Tibial nerve (tissue), 4 donors: ENCODE measurements around the gene NEB. TPM values are rescaled to one million over a fixed set of nuclear protein-coding genes. Genes with fewer than 3 reads are reported as not detected.

Experiments used
- DNase-seq, 2 donors: peaks; one replicate each; pipeline ENCODE4 v3.0.0-alpha.2; 2019; ENCODE audit warnings: low spot score in 2 of 2
- H3K27ac ChIP-seq, 4 donors: fragments of 200-600 bp; sonication (generic) in 3 of 4; one replicate each; pipeline ENCODE4 v1.5.1; 2017 to 2019; ENCODE audit warnings: mild to moderate bottlenecking in 1 of 4
- H3K27me3 ChIP-seq, 2 donors: fragments of 200-600 bp; sonication (generic) in 1 of 2; one replicate each; pipeline versions ENCODE4 v1.5.1 to v1.6.0; 2017 to 2019
- H3K36me3 ChIP-seq, 3 donors: fragments of 200-600 bp; sonication (generic); one replicate each; pipeline ENCODE4 v1.5.1; 2018 to 2019
- H3K4me1 ChIP-seq, 4 donors: fragments of 200-600 bp; sonication (generic) in 3 of 4; one replicate each; pipeline ENCODE4 v1.5.1; 2017 to 2019
- H3K4me3 ChIP-seq, 4 donors: fragments of 200-600 bp; sonication (generic) in 3 of 4; one replicate each; pipeline ENCODE4 v1.5.1; 2017 to 2019; ENCODE audit warnings: mild to moderate bottlenecking in 1 of 4, moderate library complexity in 1 of 4
- H3K9me3 ChIP-seq, 4 donors: fragments of 200-600 bp; sonication (generic) in 3 of 4; one replicate each; pipeline ENCODE4 v1.5.1; 2017 to 2019
- EP300 ChIP-seq, 2 donors: sonication (generic); formaldehyde crosslinking; IDR thresholded peaks; one replicate each; pipeline ENCODE4 v1.6.1; 2017; ENCODE audit warnings: antibody characterized with exemption in 2 of 2, mild to moderate bottlenecking in 1 of 2
- POLR2A ChIP-seq, 2 donors: fragments of 450-650 bp; IDR thresholded peaks; one replicate each; pipeline ENCODE4 v1.6.1; 2017; ENCODE audit warnings: antibody characterized with exemption in 2 of 2, mild to moderate bottlenecking in 2 of 2, moderate library complexity in 2 of 2
- WGBS, 2 donors: methylation state at CpG; one replicate each; pipeline ENCODE4 v1.1.5; 2018; 5-methylcytosine and 5-hydroxymethylcytosine counted together
- total RNA-seq, 4 donors: library from RNA; depleted of rRNA; stranded (reverse); fragments of >200 nt; gene quantifications; one replicate each; pipeline ENCODE4 v1.1.0, GENCODE V29; 2016
- TF ChIP-seq, protein P1 (sequence below), 5 experiments: fragments of 200-600 bp in 3 of 5; fragments of 450-650 bp in 2 of 5; sonication (generic) in 3 of 5; IDR thresholded peaks; one replicate each; pipeline ENCODE4 v1.5.1; 2016 to 2019; ENCODE audit warnings: antibody characterized with exemption in 5 of 5, mild to moderate bottlenecking in 3 of 5, moderate library complexity in 2 of 5

NEB gene
- total RNA-seq, 4 donors from 2014 or later, result 1.2 to 2.2 (median 1.5) TPM

GRCh38 chr2:151765760-151766410 is 31.6 kb upstream of the NEB start:
- Histone ChIP-seq H3K27me3 (no peaks in the 10 kb centered on the region), H3K9me3 (peaks cover 0 to 4% (median 0%) of the 10 kb centered on the region in 4 donors), H3K4me3 (no peak overlapping the region), H3K27ac (no peak overlapping the region), H3K36me3 (peaks cover 0 to 3% (median 0%) of the 10 kb centered on the region in 3 donors), H3K4me1 (peaks cover 0 to 12% (median 4%) of the 10 kb centered on the region in 4 donors)
- 76 to 84% methylated on average over 10 of the region's 10 CpGs for WGBS, 2 donors
- DNase-seq, result no peak
- TF ChIP-seq EP300 (IDR thresholded peaks at IDR 0.05), result no peak
- TF ChIP-seq POLR2A (IDR thresholded peaks at IDR 0.05), result no peak
- TF ChIP-seq, protein P1, sequence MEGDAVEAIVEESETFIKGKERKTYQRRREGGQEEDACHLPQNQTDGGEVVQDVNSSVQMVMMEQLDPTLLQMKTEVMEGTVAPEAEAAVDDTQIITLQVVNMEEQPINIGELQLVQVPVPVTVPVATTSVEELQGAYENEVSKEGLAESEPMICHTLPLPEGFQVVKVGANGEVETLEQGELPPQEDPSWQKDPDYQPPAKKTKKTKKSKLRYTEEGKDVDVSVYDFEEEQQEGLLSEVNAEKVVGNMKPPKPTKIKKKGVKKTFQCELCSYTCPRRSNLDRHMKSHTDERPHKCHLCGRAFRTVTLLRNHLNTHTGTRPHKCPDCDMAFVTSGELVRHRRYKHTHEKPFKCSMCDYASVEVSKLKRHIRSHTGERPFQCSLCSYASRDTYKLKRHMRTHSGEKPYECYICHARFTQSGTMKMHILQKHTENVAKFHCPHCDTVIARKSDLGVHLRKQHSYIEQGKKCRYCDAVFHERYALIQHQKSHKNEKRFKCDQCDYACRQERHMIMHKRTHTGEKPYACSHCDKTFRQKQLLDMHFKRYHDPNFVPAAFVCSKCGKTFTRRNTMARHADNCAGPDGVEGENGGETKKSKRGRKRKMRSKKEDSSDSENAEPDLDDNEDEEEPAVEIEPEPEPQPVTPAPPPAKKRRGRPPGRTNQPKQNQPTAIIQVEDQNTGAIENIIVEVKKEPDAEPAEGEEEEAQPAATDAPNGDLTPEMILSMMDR (IDR thresholded peaks at IDR 0.05), result no peak

DNA sequence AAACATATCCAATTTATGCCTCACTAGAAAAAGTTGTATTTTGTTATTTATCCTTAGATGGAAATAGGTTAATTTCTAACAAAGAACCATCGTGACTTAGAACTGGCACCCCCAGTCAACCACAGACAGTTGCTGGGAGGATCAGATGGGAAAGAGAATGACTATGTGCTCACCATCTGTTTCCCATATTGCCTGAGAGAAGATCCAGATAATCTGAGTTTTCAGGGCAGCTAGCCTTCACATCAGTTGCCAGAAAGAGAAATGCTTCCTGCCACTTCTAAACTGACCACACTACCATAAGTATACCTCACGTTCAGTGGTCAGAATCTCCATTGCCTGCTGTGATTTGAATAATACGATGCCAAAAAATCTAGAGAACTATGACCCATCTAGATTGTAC is 28.4 kb upstream of the NEB start:
- peaks cover 0 to 3% (median 0%) of the 10 kb centered on the region in 3 donors for H3K36me3 ChIP-seq
- WGBS, 2 donors, result 50 to 57% methylated on average over 3 of the region's 3 CpGs
- no peak for DNase-seq
- H3K27me3 ChIP-seq, result no peaks in the 10 kb centered on the region
- no peak overlapping the region for H3K4me3 ChIP-seq
- TF ChIP-seq, protein P1 (IDR thresholded peaks at IDR 0.05), result no peak
- TF ChIP-seq EP300 (IDR thresholded peaks at IDR 0.05), result no peak
- no peak for TF ChIP-seq POLR2A (IDR thresholded peaks at IDR 0.05)
- H3K27ac ChIP-seq, result no peak overlapping the region
- peaks cover 0 to 12% (median 4%) of the 10 kb centered on the region in 4 donors for H3K4me1 ChIP-seq
- H3K9me3 ChIP-seq, result no peaks in the 10 kb centered on the region

DNA sequence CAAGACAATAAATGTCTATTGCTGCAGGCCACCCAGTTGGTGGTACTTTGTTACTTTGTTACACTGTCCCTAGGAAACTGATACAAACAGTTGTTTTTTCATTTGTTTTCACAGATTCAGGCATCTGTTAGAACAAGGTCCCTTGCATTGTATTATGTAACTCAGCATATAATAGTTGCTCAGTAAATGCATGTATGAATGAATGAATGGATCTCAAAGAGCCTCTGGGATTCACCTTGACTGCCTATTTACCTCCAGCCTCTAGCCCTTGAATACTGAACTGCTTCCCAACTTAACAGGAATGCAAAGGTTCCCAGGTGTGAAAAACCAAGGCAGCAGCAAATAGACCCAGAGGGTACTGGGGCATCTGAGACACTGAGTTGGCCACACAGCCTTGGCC is 27.4 kb upstream of the NEB start:
- H3K27ac ChIP-seq, result no peak overlapping the region
- no peak overlapping the region for H3K4me3 ChIP-seq
- no peaks in the 10 kb centered on the region for H3K9me3 ChIP-seq
- no peaks in the 10 kb centered on the region for H3K27me3 ChIP-seq
- H3K36me3 ChIP-seq, result peaks cover 0 to 3% (median 0%) of the 10 kb centered on the region in 3 donors
- TF ChIP-seq POLR2A (IDR thresholded peaks at IDR 0.05), result no peak
- no peak for TF ChIP-seq EP300 (IDR thresholded peaks at IDR 0.05)
- TF ChIP-seq, protein P1 (IDR thresholded peaks at IDR 0.05), result no peak
- DNase-seq, result no peak
- H3K4me1 ChIP-seq, result peaks cover 0 to 9% (median 3%) of the 10 kb centered on the region in 4 donors

DNA sequence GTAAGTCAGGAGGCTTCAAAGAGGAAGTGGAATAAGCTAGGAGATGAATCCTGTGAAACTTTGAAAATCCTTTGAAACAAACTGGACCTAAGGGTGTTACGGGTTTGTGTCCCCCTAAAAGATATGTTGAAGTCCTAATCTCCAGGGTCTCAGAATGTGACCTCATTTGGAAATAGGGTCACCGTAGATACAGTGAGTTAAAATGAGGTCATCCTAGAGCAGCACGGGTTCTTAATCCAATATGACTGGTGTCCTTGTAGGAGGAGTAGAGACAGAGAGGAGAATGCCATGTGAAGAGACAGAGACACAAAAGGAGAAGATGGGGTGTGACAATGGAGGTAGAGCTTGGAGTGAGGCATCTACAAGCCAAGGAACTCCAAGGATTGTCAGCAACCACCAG is 26.9 kb upstream of the NEB start:
- WGBS, 2 donors, result 74 to 80% methylated on average over 3 of the region's 3 CpGs
- Histone ChIP-seq H3K4me1 (peaks cover 0 to 6% (median 1%) of the 10 kb centered on the region in 4 donors), H3K9me3 (no peaks in the 10 kb centered on the region), H3K36me3 (peaks cover 0 to 3% (median 0%) of the 10 kb centered on the region in 3 donors), H3K27me3 (no peaks in the 10 kb centered on the region), H3K27ac (no peak overlapping the region), H3K4me3 (no peak overlapping the region)
- no peak for DNase-seq
- TF ChIP-seq EP300 (IDR thresholded peaks at IDR 0.05) (no peak), POLR2A (IDR thresholded peaks at IDR 0.05) (no peak)
- TF ChIP-seq, protein P1 (IDR thresholded peaks at IDR 0.05), result no peak

DNA sequence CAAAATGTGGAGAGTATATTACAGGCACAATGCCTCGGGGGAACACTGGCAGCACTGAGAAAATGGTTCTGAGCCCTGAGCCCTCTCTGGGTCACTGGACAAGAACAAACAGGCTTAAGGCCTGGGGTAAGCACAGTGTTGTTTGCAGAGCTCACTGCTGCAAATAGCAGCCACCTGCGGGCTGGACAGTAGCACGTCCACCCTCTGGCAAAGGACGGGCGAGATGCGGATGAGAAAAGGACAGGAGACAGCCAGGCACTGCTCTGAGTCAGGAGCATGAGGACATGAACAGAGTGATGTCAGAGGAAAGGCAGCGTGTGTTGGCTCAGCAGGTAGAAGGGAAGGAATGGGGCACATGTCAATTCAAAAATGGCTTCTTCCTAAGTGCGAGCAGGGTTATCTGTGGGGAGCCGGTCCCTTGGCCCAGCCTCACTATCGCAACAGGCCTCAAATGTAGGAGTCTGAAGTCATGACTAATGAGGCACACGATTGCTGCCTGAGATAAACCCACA is 25.9 kb upstream of the NEB start:
- TF ChIP-seq, protein P1 (IDR thresholded peaks at IDR 0.05), result no peak
- 85 to 86% methylated on average over 11 of the region's 11 CpGs for WGBS, 2 donors
- Histone ChIP-seq H3K4me1 (no peaks in the 10 kb centered on the region), H3K36me3 (peaks cover 0 to 3% (median 0%) of the 10 kb centered on the region in 3 donors), H3K9me3 (no peaks in the 10 kb centered on the region), H3K27me3 (no peaks in the 10 kb centered on the region), H3K4me3 (no peak overlapping the region), H3K27ac (no peak overlapping the region)
- DNase-seq, result no peak
